Lung (tissue), 12 donors: Measurements from ENCODE around the gene TBC1D1. TPM values are rescaled to one million over a fixed set of nuclear protein-coding genes. Genes with fewer than 3 reads are reported as not detected.

Source experiments
- ATAC-seq: fragments of 200-7000 bp; cut with Tn5 transposase; one replicate; pipeline ENCODE4 v1.9.1; 2020; ENCODE audit warnings: moderate number of reproducible peaks; ENCODE audit not compliant: insufficient read depth, low FRiP score
- DNase-seq, 3 donors: peaks; one replicate each; pipeline ENCODE4 v3.0.0-alpha.2; 2013 to 2017
- H3K27ac ChIP-seq, 2 donors: one replicate each; pipeline ENCODE4 v1.5.1; 2013; ENCODE audit warnings: mild to moderate bottlenecking in 2 of 2, moderate library complexity in 2 of 2, control low read depth in 1 of 2, inconsistent platforms in 1 of 2, low read depth in 1 of 2, low read length in 1 of 2
- H3K27me3 ChIP-seq, 3 donors: one replicate each; pipeline ENCODE4 v1.5.1; 2013; ENCODE audit warnings: low read length in 2 of 3; ENCODE audit not compliant: control insufficient read depth in 3 of 3, insufficient read depth in 3 of 3
- H3K36me3 ChIP-seq, 4 donors: one replicate each; pipeline ENCODE4 v1.5.1; 2013; ENCODE audit warnings: low read length in 4 of 4, mild to moderate bottlenecking in 1 of 4, moderate library complexity in 1 of 4; ENCODE audit not compliant: control insufficient read depth in 4 of 4, insufficient read depth in 4 of 4
- H3K4me1 ChIP-seq, 5 donors: one replicate each; pipeline ENCODE4 v1.5.1; 2013; ENCODE audit warnings: low read length in 5 of 5, mild to moderate bottlenecking in 2 of 5, moderate library complexity in 1 of 5; ENCODE audit not compliant: control insufficient read depth in 5 of 5, insufficient read depth in 5 of 5
- H3K4me3 ChIP-seq: one replicate; pipeline ENCODE4 v1.5.1; 2013; ENCODE audit warnings: mild to moderate bottlenecking, control low read depth, moderate library complexity
- H3K9ac ChIP-seq, 2 donors: one replicate each; pipeline ENCODE4 v1.5.1; 2013; ENCODE audit warnings: low read length in 2 of 2, control low read depth in 1 of 2; ENCODE audit not compliant: insufficient read depth in 1 of 2
- H3K9me3 ChIP-seq, 4 donors: one replicate each; pipeline ENCODE4 v1.5.1; 2013; ENCODE audit warnings: low read length in 3 of 4, mild to moderate bottlenecking in 1 of 4, moderate library complexity in 1 of 4; ENCODE audit not compliant: control insufficient read depth in 4 of 4, insufficient read depth in 3 of 4
- WGBS, 2 donors: extraction: QIAGEN DNeasy Blood & Tissue Kit; methylation state at CpG; one replicate each; pipeline ENCODE4 v1.1.7; 2013; 5-methylcytosine and 5-hydroxymethylcytosine counted together
- polyA plus RNA-seq, 2 donors: library from polyadenylated mRNA; stranded (reverse); fragments of 200-250 nt; gene quantifications; one replicate each; pipeline ENCODE4 v1.2.1, GENCODE V29; 2013
- total RNA-seq, 2 donors: library from RNA; depleted of rRNA in 1 of 2; stranded (reverse); fragments of >200 nt in 1 of 2; gene quantifications; one replicate each; pipeline ENCODE4 v1.2.1, GENCODE V29; 2014 to 2021
- TF ChIP-seq, protein P1 (sequence below): IDR thresholded peaks from 2 replicates; pipeline ENCODE4 v1.5.1; 2012; ENCODE audit warnings: mild to moderate bottlenecking; ENCODE audit errors: control extremely low read depth, extremely low read depth
- donor health status: control.
- donor health status: control.
- donor health status: Bipolar disorder and iron deficiency.
- donor health status: healthy.
- donor health status: DM: yes; HTN: yes; CAD: no.

The TBC1D1 gene
- total and polyA plus RNA-seq, 4 donors, result 23.6 to 71.1 (median 43.9) TPM

DNA sequence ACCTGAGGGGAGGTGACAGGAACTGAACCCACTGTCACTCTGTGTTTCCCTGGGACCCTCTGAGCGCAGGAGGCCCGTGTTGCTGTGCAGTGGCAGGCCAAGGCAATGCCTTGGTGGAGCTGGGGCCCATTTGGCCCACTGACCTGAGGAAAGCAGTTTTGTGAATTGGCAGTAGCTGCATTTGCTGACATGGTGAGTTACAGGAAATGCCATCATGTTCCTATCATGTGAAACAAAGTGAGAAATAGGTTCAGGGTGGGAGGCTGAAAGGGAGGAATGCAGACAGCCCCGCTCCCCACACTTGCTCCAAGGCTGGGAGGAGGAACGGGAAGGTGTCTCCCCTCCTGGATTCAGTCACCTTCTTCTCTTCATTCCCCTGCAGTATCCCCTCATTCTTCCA, 215.4 kb downstream of the TBC1D1 start:
- Histone ChIP-seq H3K27ac (no peak overlapping the region), H3K36me3 (peaks cover 4 to 19% (median 9%) of the 10 kb centered on the region in 4 donors), H3K9ac (no peak overlapping the region), H3K4me1 (peaks cover 0 to 27% (median 7%) of the 10 kb centered on the region in 5 donors), H3K9me3 (no peaks in the 10 kb centered on the region), H3K4me3 (no peak overlapping the region), H3K27me3 (no peaks in the 10 kb centered on the region)
- DNase-seq, result peak in 1 of 3 donors; percentile 57
- 84 to 88% methylated on average over 4 of the region's 4 CpGs for WGBS, 2 donors
- TF ChIP-seq, protein P1, sequence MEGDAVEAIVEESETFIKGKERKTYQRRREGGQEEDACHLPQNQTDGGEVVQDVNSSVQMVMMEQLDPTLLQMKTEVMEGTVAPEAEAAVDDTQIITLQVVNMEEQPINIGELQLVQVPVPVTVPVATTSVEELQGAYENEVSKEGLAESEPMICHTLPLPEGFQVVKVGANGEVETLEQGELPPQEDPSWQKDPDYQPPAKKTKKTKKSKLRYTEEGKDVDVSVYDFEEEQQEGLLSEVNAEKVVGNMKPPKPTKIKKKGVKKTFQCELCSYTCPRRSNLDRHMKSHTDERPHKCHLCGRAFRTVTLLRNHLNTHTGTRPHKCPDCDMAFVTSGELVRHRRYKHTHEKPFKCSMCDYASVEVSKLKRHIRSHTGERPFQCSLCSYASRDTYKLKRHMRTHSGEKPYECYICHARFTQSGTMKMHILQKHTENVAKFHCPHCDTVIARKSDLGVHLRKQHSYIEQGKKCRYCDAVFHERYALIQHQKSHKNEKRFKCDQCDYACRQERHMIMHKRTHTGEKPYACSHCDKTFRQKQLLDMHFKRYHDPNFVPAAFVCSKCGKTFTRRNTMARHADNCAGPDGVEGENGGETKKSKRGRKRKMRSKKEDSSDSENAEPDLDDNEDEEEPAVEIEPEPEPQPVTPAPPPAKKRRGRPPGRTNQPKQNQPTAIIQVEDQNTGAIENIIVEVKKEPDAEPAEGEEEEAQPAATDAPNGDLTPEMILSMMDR, result no peak
- no peak for ATAC-seq

DNA sequence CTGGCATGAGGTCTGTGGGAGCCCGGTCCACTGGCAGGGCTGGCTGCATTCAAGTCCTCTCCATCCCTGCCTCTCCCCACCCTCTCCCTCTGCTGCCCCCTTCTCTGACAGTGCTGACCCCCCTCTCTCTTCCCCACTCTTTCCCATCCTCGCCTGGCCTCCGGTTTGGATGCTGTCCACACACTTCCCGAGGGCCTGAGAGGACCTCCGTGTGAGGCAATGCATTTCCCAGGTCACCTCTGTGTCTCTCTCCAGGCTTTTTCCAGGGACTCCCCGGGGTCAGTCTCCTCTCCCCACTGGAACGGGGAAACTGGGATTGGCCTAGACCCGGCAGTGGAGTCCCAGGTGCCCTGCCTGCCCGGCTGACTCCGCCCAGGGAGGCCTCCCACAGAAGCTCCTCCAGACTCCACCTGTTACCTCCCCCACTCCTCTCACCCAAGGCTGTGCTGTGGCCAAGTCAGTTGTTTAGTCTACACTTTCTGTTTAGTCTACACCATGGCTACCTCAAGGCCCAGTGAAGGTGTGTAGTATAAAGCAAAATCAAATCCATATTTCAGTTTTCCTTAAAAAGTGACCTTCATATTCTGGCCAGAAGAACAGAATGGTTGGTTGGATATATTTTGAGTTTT, 216.1 kb downstream of the TBC1D1 start:
- Histone ChIP-seq H3K9me3 (no peaks in the 10 kb centered on the region), H3K27me3 (no peaks in the 10 kb centered on the region), H3K27ac (no peak overlapping the region), H3K4me3 (no peak overlapping the region), H3K9ac (no peak overlapping the region), H3K36me3 (peaks cover 2 to 16% (median 8%) of the 10 kb centered on the region in 4 donors), H3K4me1 (peaks cover 0 to 33% (median 12%) of the 10 kb centered on the region in 5 donors)
- TF ChIP-seq, protein P1, result no peak
- ATAC-seq (no peak), DNase-seq (peak in 1 of 3 donors; percentile 46)
- WGBS, 2 donors, result 87 to 94% methylated on average over 10 of the region's 10 CpGs

DNA sequence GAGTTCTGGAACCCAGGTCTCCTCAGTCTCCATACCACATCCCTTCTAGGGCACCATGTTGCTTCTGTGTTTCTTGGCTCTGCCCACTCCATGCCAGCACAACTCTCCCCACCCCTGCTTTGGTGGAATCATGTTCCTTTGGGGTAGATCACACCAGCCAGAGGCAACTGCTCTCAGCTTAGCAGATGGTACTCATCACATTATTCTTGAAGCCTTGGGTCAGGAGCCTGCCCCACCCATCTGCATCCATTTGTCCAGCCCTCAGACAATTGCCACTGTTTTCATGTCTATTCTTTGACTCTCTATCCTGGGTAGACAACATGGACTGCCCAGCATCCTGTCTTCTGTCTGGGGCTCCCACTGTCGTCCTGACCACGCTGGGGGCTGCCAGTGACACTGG, 216.9 kb downstream of the TBC1D1 start:
- WGBS, 2 donors, result 96 to 100% methylated on average over 2 of the region's 2 CpGs
- no peak overlapping the region for H3K27ac ChIP-seq
- H3K36me3 ChIP-seq, result peaks cover 0 to 16% (median 8%) of the 10 kb centered on the region in 4 donors
- H3K27me3 ChIP-seq, result no peaks in the 10 kb centered on the region
- H3K4me3 ChIP-seq, result no peak overlapping the region
- peaks cover 0 to 36% (median 16%) of the 10 kb centered on the region in 5 donors for H3K4me1 ChIP-seq
- TF ChIP-seq, protein P1, result no peak
- no peaks in the 10 kb centered on the region for H3K9me3 ChIP-seq
- no peak for ATAC-seq
- DNase-seq, result no peak
- no peak overlapping the region for H3K9ac ChIP-seq
